IMR-90 (cell line): ENCODE results near the gene DSCAML1.

Experiments
- BHLHE40 ChIP-seq: fragments of 150-350 bp; IDR thresholded peaks from 2 replicates; pipeline ENCODE4 v1.6.1; 2016; ENCODE audit warnings: mild to moderate bottlenecking, low read depth, low read length
- CEBPB ChIP-seq: IDR thresholded peaks from 2 replicates; pipeline ENCODE4 v1.6.1; 2012; ENCODE audit warnings: low read depth, low read length, improper control_type of control experiment
- FOS ChIP-seq: fragments of 150-350 bp; IDR thresholded peaks from 2 replicates; pipeline ENCODE4 v1.6.1; 2016; ENCODE audit warnings: low read depth, low read length
- MAFK ChIP-seq: IDR thresholded peaks from 2 replicates; pipeline ENCODE4 v1.6.1; 2012; ENCODE audit warnings: low read depth, low read length, improper control_type of control experiment
- POLR2A ChIP-seq: IDR thresholded peaks from 2 replicates; pipeline ENCODE4 v1.6.1; 2012; ENCODE audit warnings: mild to moderate bottlenecking, low read depth, low read length
- RAD21 ChIP-seq: IDR thresholded peaks from 2 replicates; pipeline ENCODE4 v1.6.1; 2012; ENCODE audit warnings: low read length, improper control_type of control experiment
- RCOR1 ChIP-seq: IDR thresholded peaks from 2 replicates; pipeline ENCODE4 v1.6.1; 2012; ENCODE audit warnings: mild to moderate bottlenecking, low read length, improper control_type of control experiment; ENCODE audit not compliant: insufficient replicate concordance
- SMC3 ChIP-seq: fragments of 150-350 bp; IDR thresholded peaks from 2 replicates; pipeline ENCODE4 v1.6.1; 2016; ENCODE audit warnings: low read depth, mild to moderate bottlenecking, antibody characterized with exemption, low read length, moderate library complexity
- TF ChIP-seq, protein P1 (sequence below): conservative IDR thresholded peaks from 2 replicates; pipeline ENCODE4 v1.5.1; 2012; ENCODE audit warnings: mild to moderate bottlenecking, low read depth, low read length, improper control_type of control experiment

DNA sequence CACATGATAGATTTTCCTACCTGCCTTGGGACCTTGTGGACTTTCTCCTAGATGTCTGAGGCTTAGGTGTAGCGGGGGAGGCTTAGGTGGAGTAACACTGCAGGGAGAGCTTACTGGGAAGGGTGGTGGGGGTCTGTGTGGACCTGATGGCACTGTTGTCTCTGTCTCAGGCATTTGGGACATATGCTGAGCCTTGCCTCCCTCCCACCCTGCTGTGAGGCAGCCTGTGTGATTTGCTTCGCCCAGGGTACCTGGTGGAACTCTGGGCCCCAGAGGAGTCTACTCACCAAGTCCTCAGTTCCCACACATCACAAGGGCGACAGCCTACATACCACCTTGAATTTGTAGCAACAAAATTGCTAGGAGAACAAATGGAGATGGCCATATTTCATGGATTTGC, 388.7 kb downstream of the DSCAML1 start:
- TF ChIP-seq, protein P1, sequence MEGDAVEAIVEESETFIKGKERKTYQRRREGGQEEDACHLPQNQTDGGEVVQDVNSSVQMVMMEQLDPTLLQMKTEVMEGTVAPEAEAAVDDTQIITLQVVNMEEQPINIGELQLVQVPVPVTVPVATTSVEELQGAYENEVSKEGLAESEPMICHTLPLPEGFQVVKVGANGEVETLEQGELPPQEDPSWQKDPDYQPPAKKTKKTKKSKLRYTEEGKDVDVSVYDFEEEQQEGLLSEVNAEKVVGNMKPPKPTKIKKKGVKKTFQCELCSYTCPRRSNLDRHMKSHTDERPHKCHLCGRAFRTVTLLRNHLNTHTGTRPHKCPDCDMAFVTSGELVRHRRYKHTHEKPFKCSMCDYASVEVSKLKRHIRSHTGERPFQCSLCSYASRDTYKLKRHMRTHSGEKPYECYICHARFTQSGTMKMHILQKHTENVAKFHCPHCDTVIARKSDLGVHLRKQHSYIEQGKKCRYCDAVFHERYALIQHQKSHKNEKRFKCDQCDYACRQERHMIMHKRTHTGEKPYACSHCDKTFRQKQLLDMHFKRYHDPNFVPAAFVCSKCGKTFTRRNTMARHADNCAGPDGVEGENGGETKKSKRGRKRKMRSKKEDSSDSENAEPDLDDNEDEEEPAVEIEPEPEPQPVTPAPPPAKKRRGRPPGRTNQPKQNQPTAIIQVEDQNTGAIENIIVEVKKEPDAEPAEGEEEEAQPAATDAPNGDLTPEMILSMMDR, result no peak
- TF ChIP-seq RCOR1 (no peak), RAD21 (no peak), MAFK (no peak), FOS (no peak), BHLHE40 (no peak), POLR2A (no peak), CEBPB (no peak), SMC3 (no peak)
